ENCODE data around the gene AKAP6.

Gene AKAP6

GRCh38 chr14:32596390-32596789, 267.3 kb downstream of the AKAP6 start:
- TF ChIP-seq CTCF (IDR thresholded peaks at IDR 0.05), result no peak
- no peak overlapping the region for H3K4me3 ChIP-seq

GRCh38 chr14:32597771-32598170, 268.7 kb downstream of the AKAP6 start:
- Histone ChIP-seq H3K4me3 (no peak overlapping the region), H3K27ac (no peak overlapping the region)
- DNase-seq (ENCODE audit: low spot score), result no peak
- TF ChIP-seq CTCF (IDR thresholded peaks at IDR 0.05), result no peak

More at GRCh38 chr14:32596390-32596789, 267.3 kb downstream of the AKAP6 start:
- no peak for DNase-seq (ENCODE audit: low spot score)
- H3K27ac ChIP-seq, result no peak overlapping the region

- Histone ChIP-seq H3K27ac (no peak overlapping the region), H3K4me3 (no peak overlapping the region)
- TF ChIP-seq CTCF (IDR thresholded peaks at IDR 0.05), result no peak
- DNase-seq (ENCODE audit: low spot score), result no peak
Observed at GRCh38 chr14:32601069-32601468, 272.0 kb downstream of the AKAP6 start.

- no peak for TF ChIP-seq CTCF (IDR thresholded peaks at IDR 0.05)
- Histone ChIP-seq H3K27ac (no peak overlapping the region), H3K4me3 (no peak overlapping the region)
- DNase-seq (ENCODE audit: low spot score), result no peak
Observed at GRCh38 chr14:32601906-32602305, 272.8 kb downstream of the AKAP6 start.

GRCh38 chr14:32602699-32603098, 273.6 kb downstream of the AKAP6 start:
- no peak overlapping the region for H3K4me3 ChIP-seq
- TF ChIP-seq CTCF (IDR thresholded peaks at IDR 0.05), result no peak
- no peak overlapping the region for H3K27ac ChIP-seq
- no peak for DNase-seq (ENCODE audit: low spot score)

- Histone ChIP-seq H3K4me3 (no peak overlapping the region), H3K27ac (no peak overlapping the region)
- TF ChIP-seq CTCF (IDR thresholded peaks at IDR 0.05), result no peak
- no peak for DNase-seq (ENCODE audit: low spot score)
Observed at GRCh38 chr14:32603992-32604565, 275.0 kb downstream of the AKAP6 start.

GRCh38 chr14:32606301-32606700, 277.2 kb downstream of the AKAP6 start:
- TF ChIP-seq CTCF (IDR thresholded peaks at IDR 0.05), result no peak
- H3K4me3 ChIP-seq, result no peak overlapping the region
- DNase-seq (ENCODE audit: low spot score), result no peak
- H3K27ac ChIP-seq, result no peak overlapping the region

All from coronary artery (tissue), 2 donors.